ENCODE data around the gene NRXN3. TPM values are rescaled to one million over a fixed set of nuclear protein-coding genes. Genes with fewer than 3 reads are reported as not detected.

Gene NRXN3
- polyA plus RNA-seq, 1 donor from 2014 or later: 110 TPM

GRCh38 chr14:79600406-79600805, 1430.2 kb downstream of the NRXN3 start:
- no peaks in the 10 kb centered on the region for H3K79me2 ChIP-seq (replicated peaks; ENCODE audit: insufficient read depth, low read length)
- no peak overlapping the region for H3K4me2 ChIP-seq (ENCODE audit: low read length)
- H3K27ac ChIP-seq (ENCODE audit: low read length): no peak overlapping the region
- H2AFZ ChIP-seq (ENCODE audit: low read depth, low read length): no peak overlapping the region
- no peaks in the 10 kb centered on the region for H3F3A ChIP-seq (ENCODE audit: insufficient read depth, low read length, poor library complexity, severe bottlenecking)
- no peak overlapping the region for H3K9ac ChIP-seq (ENCODE audit: low read length)
- TF ChIP-seq CTCF (IDR thresholded peaks at IDR 0.05; ENCODE audit: poor library complexity, severe bottlenecking) (no peak), RAD21 (conservative IDR thresholded peaks at IDR 0.05) (no peak), SMC3 (conservative IDR thresholded peaks at IDR 0.05; ENCODE audit: poor library complexity) (no peak), EP300 (conservative IDR thresholded peaks at IDR 0.05; ENCODE audit: poor library complexity, severe bottlenecking) (no peak), POLR2AphosphoS5 (IDR thresholded peaks at IDR 0.05) (no peak), REST (IDR thresholded peaks at IDR 0.05; ENCODE audit: borderline replicate concordance) (no peak), MXI1 (conservative IDR thresholded peaks at IDR 0.05; ENCODE audit: poor library complexity, severe bottlenecking) (no peak), EZH2 (IDR thresholded peaks at IDR 0.05; ENCODE audit: borderline replicate concordance, insufficient read depth, low read length, poor library complexity, severe bottlenecking) (no peak), TAF1 (IDR thresholded peaks at IDR 0.05; ENCODE audit: low read depth) (no peak)
- H3K9me3 ChIP-seq (ENCODE audit: low read length): no peaks in the 10 kb centered on the region
- no peaks in the 10 kb centered on the region for H3K36me3 ChIP-seq (ENCODE audit: insufficient read depth, low read length)
- H4K20me1 ChIP-seq (ENCODE audit: insufficient read depth): no peaks in the 10 kb centered on the region
- H3K9me2 ChIP-seq (ENCODE audit: insufficient read depth, low read length): no peaks in the 10 kb centered on the region
- no peaks in the 10 kb centered on the region for H3K27me3 ChIP-seq (ENCODE audit: insufficient read depth, low read depth, low read length)
- no peak overlapping the region for H3K4me3 ChIP-seq (ENCODE audit: low read length)

- H3K79me2 ChIP-seq (replicated peaks; ENCODE audit: insufficient read depth, low read length): no peaks in the 10 kb centered on the region
- no peaks in the 10 kb centered on the region for H3K36me3 ChIP-seq (ENCODE audit: insufficient read depth, low read length)
- H3K9me3 ChIP-seq (ENCODE audit: low read length): no peaks in the 10 kb centered on the region
- H3K4me2 ChIP-seq (ENCODE audit: low read length): no peak overlapping the region
- no peak overlapping the region for H2AFZ ChIP-seq (ENCODE audit: low read depth, low read length)
- no peak overlapping the region for H3K4me3 ChIP-seq (ENCODE audit: low read length)
- no peak overlapping the region for H3K27ac ChIP-seq (ENCODE audit: low read length)
- H4K20me1 ChIP-seq (ENCODE audit: insufficient read depth): no peaks in the 10 kb centered on the region
- no peak overlapping the region for H3K9ac ChIP-seq (ENCODE audit: low read length)
- TF ChIP-seq TAF1 (IDR thresholded peaks at IDR 0.05; ENCODE audit: low read depth) (no peak), POLR2AphosphoS5 (IDR thresholded peaks at IDR 0.05) (no peak), REST (IDR thresholded peaks at IDR 0.05; ENCODE audit: borderline replicate concordance) (no peak), SMC3 (conservative IDR thresholded peaks at IDR 0.05; ENCODE audit: poor library complexity) (no peak), EP300 (conservative IDR thresholded peaks at IDR 0.05; ENCODE audit: poor library complexity, severe bottlenecking) (no peak), CTCF (IDR thresholded peaks at IDR 0.05; ENCODE audit: poor library complexity, severe bottlenecking) (no peak), MXI1 (conservative IDR thresholded peaks at IDR 0.05; ENCODE audit: poor library complexity, severe bottlenecking) (no peak), RAD21 (conservative IDR thresholded peaks at IDR 0.05) (no peak), EZH2 (IDR thresholded peaks at IDR 0.05; ENCODE audit: borderline replicate concordance, insufficient read depth, low read length, poor library complexity, severe bottlenecking) (no peak)
- H3F3A ChIP-seq (ENCODE audit: insufficient read depth, low read length, poor library complexity, severe bottlenecking): no peaks in the 10 kb centered on the region
- H3K9me2 ChIP-seq (ENCODE audit: insufficient read depth, low read length): no peaks in the 10 kb centered on the region
- H3K27me3 ChIP-seq (ENCODE audit: insufficient read depth, low read depth, low read length): no peaks in the 10 kb centered on the region
Measured at GRCh38 chr14:79601579-79601978, 1431.4 kb downstream of the NRXN3 start.
